Epithelial cell of prostate (primary cell): ENCODE results near the gene SLC5A11.
"Not testable (repeated sequence)": the region's sequence is repeated elsewhere in the genome, so short reads cannot be mapped to it uniquely, and the experiment has no call there.

ENCODE experiments used
- DNase-seq: peaks from one replicate; pipeline ENCODE4 v3.0.0-alpha.2; 2011; ENCODE audit warnings: low read depth, low spot score
- H3K27ac ChIP-seq: fragments of 450-650 bp; 2 replicates; pipeline ENCODE4 v1.5.1; 2017; ENCODE audit warnings: mild to moderate bottlenecking

SLC5A11 gene, protein sequence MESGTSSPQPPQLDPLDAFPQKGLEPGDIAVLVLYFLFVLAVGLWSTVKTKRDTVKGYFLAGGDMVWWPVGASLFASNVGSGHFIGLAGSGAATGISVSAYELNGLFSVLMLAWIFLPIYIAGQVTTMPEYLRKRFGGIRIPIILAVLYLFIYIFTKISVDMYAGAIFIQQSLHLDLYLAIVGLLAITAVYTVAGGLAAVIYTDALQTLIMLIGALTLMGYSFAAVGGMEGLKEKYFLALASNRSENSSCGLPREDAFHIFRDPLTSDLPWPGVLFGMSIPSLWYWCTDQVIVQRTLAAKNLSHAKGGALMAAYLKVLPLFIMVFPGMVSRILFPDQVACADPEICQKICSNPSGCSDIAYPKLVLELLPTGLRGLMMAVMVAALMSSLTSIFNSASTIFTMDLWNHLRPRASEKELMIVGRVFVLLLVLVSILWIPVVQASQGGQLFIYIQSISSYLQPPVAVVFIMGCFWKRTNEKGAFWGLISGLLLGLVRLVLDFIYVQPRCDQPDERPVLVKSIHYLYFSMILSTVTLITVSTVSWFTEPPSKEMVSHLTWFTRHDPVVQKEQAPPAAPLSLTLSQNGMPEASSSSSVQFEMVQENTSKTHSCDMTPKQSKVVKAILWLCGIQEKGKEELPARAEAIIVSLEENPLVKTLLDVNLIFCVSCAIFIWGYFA

DNA sequence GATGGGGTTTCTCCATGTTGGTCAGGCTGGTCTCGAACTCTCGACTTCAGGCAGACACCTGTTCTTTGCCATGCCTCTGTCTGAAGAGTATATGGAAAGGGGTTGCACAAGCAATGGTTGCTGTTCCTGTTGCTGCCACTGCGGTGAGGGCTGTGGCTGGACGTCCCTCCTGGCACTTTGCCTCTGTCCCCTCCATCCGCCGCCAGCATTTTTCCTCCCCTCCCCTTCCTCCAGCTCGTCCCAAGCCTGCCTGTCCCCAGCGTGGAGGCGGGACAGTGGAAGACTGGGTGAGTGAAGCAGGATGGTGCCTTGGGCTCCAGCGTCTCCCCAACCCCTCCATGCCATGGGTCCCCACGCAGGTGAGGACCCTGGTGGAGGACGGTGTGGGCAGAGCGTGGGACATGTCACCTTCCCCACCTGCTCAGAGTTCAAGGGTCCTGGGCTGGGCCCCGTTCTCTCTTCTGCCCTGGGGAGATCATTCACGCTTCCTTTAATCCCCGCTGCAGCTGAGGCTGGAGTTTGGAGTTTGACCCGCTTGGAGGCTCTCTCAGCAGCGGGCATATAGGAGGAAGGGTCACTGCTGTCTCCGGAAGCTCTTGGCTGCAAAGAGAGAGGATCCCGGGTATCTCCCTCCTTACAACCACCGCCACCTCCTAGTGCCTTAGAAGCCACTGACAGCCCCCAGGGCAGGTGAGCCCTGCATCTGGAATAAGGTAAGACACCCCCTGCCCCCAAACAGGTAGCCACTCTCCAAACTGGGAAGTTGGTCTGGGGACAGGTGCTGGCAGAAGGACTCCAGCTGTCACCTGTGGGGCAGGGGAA is at the start of gene SLC5A11:
TSS of gene SLC5A11 (plus strand) at position 238 of the 822 bp plus-strand sequence. CDS start 12,681 bp downstream, outside the sequence.
- H3K27ac ChIP-seq: no peak within 1 kb of the TSS
- DNase-seq: no peak

DNA sequence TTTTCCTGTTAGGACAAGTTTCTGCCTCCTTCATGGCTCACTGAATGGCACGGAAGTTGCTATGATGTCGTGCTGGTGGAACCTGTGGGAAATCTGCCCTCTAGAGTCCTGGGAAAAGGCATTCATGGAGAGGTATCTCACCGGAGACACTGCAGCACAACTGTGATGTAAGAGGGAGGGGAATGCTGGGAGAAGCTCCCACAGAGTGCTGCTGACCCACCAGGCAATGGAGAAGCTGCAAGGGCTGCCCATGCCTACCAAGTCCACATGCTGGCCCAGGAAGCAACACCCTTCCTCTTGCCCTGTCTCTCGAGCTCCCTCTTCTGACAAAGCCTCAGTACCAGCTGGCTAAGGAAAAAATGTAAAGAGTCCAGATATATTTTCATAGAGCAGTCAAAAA is 45.2 kb upstream of the SLC5A11 start:
- peak overlapping the region; percentile 20 for H3K27ac ChIP-seq
- peak; percentile 10 for DNase-seq

DNA sequence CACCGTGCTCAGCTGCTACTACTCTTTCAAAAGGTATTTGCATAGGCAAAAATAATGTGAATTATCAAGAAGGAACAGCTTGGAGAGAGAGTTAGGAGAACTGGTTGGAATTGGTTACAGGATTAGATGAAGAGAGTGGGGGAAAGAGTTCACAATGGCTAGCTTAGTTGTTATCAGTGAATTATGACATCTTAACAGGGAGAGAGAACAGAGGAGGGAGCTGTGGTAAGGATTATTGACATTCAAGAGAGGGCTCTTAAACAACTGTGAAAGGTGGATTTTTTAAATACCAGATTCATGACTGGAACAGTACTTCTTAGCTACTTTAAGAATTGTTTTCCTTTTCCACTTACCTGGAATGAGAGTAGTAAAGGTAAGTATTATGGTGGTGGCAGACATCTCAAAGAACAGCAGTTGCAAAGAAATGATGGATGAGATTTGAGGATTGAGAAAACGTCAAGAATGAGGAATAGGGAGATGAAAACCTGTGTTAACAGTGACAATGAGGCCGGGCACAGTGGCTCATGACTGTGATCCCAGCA is 43.9 kb upstream of the SLC5A11 start:
- DNase-seq: no peak
- H3K27ac ChIP-seq: no peak overlapping the region

DNA sequence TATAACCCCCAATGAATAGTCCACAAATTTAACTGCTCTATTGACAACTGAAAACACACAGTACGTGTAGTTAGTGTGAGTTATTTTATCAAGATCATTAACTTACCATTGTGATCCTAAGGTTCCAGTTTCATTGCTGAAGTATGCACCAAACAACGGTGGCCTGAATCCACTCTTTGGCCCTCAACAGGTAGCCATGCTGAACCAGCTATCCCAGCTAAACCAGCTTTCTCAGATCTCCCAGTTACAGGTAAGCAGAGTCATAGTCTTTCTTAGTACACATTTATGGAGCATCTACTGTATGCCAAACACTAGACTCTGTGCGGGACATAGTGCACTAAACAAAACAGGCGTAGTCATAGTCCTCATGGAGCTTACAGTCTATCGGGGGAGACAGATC is 40.3 kb upstream of the SLC5A11 start:
- DNase-seq: no peak
- no peak overlapping the region for H3K27ac ChIP-seq

DNA sequence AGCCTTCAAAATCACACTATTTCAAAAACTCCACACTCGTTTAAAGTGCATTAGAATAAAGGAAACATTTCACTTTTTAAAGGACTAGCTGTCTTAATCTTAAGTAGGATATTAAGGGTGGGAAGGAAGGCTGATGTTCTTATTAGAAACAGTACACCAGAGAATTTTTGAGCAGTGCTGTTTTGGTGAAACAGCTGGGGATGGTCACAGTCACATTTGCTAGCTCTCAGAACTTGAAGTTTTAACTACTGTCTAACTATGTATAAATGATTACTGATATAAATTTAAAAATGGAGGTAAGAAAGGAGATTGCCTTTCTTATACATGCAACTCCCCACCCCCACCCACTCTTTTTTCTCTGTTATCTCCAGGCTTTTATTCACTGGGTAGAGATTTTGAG is 38.5 kb upstream of the SLC5A11 start:
- H3K27ac ChIP-seq: no peak overlapping the region
- DNase-seq: no peak

DNA sequence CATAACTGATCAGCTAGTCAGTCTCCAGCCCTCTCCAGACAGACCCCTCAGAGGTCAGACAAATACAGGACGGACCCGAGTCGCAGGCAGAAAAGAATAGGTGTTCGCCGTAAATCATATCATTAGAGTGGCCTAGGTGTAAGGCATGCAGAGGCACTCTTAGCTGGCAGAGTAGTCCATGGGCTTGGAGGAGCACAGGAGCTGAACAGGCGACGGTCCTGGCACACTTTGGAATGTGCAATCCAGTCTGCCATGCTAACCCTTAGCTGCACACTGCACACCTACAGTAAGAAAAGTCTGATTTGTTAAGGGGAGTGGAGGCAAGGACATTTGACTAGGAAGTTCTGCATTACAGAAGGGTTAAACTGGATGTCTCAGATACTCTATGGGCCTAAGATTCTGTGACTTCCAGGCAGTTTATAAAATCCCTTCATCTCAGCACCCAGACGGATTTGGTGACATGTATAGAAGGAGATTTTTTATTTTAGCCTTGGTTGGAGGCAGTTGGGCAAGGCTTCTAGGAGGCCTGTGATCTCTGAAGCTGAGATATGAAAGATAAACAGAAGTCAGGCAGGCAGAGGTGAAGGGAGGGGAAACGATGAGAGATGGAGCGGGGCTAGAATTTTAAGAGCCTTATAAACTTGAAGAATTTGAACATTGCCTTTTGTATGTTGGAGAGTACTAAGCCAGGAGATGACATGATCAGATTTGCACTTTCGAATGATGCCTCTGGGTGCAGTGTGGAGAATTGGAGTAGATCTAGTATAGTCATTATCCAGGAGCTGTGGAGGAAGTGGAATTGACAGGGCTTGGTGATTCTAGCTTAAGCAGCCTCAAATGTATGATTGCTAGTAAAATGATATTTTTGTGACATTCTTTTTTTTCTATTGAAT is 34.6 kb upstream of the SLC5A11 start:
- DNase-seq: no peak
- H3K27ac ChIP-seq: no peak overlapping the region

DNA sequence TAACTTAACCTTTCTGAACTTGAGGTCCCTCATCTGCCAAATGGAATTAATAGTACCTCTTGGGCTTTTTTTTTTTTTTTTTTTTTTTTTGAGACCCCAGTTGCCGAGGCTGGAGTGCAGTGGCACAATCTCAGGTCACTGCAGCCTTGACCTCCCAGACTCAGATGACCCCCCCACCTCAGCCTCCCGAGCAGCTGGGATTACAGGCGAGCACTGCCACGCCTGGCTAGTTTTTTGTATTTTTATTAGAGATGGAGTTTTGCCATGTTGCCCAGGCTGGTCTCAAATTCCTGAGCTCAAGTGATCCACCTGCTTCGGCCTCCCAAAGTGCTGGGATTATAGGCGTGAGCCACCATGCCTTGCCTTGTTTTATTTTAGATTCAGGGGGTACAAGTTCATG is 33.0 kb upstream of the SLC5A11 start:
- H3K27ac ChIP-seq, DNase-seq: not testable (repeated sequence)

DNA sequence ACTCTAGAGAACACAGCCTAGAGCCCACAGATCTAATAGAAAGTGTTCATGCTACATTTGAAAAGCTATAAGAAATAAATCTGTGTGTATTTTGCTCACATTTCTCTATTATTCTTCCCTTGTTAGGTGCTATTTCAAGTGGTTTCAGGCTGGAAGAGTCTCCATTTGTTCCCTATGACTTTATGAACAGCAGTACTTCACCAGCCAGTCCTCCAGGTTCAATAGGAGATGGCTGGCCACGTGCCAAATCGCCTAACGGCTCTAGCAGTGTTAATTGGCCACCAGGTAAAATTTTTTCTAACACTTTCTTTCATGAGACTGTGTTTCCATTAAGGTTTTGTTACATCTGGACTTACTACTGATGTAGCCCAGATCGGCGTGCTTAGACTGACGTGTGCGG is 30.7 kb upstream of the SLC5A11 start:
- no peak overlapping the region for H3K27ac ChIP-seq
- DNase-seq: no peak

DNA sequence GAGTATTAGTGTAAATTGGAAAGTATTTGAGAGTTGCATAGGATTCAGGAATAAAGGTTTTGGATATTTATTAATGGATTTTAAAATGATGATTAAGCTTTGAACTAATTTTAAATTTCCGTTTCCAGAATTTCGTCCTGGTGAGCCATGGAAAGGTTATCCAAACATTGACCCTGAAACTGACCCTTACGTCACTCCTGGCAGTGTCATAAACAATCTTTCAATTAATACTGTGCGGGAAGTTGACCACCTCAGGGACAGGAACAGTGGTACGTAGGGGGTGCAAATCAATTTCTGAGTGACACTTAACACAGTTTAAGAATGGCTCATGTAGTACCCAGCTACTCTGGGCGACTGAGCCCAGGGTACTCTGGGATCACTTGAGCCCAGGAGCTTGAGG is 29.1 kb upstream of the SLC5A11 start:
- no peak for DNase-seq
- H3K27ac ChIP-seq: no peak overlapping the region

DNA sequence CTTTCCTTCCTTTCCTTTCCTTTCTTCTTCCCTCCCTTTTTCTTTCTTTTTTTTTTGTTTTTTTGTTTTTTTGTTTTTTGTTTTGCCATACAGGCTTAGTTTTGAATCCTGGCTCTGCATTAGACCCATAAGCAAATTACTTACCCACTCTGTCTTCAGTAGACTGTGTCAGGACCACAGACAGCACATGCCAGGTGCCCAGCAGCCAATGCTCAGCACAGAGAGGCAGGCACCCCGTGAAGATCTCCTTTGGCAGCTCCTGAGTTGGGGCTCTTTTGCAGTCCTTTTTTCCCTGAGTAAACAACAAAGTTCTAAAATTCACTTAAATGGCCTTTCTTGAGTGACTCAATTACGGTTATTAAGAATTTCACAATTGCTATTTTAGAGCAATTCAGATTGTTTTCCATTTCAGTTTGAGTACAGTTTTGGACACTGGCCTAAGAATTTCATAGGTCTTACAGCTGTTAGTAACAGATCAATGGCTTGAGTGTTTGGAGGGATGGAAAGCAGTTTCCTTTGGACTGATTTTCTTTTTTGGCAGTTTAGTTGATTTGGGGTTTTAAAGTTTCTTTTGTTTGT is 26.2 kb upstream of the SLC5A11 start:
- H3K27ac ChIP-seq: peak overlapping the region; percentile 60
- no peak for DNase-seq

DNA sequence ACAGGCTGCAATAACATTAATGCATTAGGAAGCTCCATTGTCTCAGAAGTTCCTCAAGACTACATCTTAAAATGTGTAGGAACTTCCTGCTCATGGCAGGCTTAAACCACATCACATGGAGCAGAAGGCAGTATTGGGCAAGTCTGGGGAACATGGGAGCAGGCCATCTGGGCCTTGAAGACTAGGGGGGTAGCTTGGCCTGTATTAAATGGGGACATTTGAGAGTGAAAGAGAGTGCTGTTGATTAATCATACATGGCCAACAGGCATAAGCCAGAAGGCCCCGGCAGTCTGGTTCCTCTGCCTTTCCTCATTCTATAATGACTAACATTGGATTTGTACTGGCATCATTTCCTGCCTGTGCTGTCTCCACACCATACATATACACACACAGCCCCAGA is 25.2 kb upstream of the SLC5A11 start:
- H3K27ac ChIP-seq: peak overlapping the region; percentile 60
- no peak for DNase-seq

DNA sequence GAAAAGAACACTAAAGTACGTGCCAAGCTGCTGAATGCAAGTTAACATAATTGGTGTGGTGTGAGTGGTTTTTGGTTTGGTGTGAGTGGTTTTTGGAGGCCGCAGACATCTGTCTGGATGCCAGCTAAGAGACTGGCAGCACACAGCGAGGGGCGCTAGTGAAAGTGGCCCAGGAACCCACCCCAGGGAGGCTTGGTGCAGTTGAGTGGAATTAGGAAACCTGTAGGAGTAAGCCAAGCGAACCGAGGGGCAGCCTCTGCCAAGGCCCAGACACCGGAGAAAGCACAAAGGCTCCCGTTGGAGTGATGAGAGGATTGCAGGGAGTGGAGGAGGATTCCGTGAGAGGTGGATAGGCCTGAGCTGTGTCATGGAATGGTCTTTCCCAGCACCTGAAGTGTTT is 24.6 kb upstream of the SLC5A11 start:
- DNase-seq: no peak
- H3K27ac ChIP-seq: peak overlapping the region; percentile 60

DNA sequence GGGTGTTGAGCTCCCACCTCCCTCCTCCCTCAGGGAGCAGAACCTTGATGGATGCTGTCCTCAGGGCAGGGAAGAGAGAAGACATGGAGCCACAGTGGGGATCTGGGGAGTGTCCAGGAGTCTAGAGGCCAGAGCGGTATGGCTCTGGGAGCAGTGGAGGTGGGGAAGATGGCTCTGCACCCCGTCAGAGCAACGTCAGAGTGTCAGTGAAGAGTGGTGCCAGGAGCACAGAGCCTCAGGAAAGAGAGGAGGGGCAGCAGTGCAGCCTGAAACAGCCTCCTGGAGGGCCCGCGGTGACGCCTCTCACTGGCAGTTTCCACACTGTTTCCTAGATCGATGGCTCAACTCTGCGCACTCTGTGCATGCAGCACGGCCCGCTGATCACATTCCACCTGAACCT is 23.2 kb upstream of the SLC5A11 start:
- no peak overlapping the region for H3K27ac ChIP-seq

DNA sequence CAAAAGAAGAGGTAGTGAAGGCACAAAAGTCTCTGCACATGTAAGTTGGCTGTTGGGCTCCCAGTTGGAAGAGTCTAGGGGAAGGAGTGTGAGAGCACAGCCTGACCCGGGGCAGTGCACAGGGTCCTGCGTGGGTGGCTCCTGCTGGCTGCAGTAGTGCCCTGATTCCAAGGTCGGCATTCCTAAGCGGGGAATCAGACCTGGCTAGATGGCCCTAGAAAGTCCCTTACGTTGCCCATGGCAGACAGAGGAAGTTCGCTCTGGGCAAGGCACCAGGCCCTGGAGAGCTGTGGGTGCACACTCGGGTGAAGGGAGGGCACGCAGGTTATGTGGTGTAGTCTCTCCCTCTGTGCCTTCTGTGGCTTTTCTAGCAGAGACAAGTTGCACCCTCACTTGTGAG is 22.8 kb upstream of the SLC5A11 start:
- no peak overlapping the region for H3K27ac ChIP-seq
- DNase-seq: no peak

More for the DNA sequence above, 23.2 kb upstream of the SLC5A11 start:
- no peak for DNase-seq

DNA sequence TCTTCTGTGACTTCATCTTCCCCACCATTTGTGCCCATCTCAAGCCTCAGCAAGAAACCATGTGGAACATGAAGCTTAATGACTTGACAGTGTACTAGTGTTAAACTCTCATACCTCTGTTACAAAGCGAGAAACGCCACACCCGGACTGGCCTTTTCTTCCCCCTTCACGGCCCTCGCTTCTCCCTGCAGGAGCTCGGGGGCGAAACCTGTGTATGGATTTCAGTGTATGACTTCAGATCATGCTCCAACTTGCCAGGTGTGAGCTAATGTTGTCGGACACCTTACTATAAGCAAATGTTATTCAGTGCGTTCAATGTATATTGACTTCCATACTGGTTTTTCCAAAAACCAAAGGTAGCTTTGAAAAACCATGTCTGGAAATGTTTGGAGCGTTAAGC is 20.1 kb upstream of the SLC5A11 start:
- no peak for DNase-seq
- peak overlapping the region; percentile 30 for H3K27ac ChIP-seq

DNA sequence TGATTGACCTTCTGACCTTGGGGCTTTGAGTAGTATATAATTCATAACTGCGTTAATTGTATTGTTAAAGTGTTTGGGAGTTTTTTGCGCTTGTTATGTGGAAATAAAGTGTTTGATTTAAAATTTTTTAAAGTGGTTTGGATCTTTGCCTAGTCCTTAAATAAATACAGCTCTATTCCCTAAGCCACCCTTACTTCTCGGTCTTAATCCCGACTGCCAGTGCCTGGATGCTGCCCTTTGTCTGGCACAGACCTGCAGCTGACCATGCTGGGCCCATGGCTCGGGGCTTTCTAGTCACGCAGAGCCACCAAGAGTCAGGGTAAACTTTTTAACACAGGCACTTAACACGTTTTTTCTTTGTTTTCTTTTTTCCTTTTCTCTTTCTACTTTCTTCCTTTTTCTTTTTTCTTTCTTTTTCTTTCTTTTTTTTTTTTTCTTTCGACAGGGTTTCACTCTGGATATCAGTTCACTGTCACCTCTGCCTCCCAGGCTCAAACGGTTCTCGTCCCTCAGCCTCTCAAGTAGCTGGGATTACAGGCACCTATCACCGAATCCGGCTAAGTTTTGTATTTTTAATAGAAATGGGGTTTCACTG is 19.6 kb upstream of the SLC5A11 start:
- peak overlapping the region; percentile 30 for H3K27ac ChIP-seq
- no peak for DNase-seq

DNA sequence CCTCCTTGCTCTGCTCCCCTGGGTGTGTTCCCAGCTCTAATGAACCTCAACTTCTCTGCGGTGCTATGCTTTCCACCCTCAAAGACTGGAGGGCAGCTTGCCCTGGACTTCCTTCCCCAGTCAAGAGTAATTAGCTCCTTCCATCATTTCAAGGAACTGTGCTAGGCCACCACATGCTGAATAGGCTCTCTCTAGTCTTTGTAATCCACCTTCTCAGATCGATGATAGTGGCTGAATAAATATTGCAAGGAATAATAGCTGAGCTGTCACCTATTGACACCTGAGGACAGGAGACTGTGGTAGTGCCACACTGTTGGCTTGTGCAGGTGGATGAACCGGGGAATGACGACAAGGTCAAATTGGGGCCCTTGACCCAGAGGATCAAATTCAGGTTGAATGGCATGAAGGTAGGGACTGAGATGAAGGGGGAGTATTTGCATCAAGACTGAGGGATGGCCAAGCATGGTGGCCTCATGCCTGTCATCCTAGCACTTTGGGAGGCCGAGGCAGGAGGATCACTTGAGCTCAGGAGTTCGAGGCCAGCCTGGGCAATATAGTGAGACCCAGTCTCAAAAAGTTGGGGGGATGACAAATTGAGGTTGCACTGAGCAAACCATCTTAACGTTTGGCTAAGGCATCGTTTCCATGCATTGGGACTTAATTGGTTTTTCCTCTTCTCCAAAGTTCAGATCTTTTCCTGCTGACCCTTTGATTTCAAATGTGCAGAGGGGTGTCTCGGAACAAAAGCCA is 18.8 kb upstream of the SLC5A11 start:
- DNase-seq: no peak
- no peak overlapping the region for H3K27ac ChIP-seq

DNA sequence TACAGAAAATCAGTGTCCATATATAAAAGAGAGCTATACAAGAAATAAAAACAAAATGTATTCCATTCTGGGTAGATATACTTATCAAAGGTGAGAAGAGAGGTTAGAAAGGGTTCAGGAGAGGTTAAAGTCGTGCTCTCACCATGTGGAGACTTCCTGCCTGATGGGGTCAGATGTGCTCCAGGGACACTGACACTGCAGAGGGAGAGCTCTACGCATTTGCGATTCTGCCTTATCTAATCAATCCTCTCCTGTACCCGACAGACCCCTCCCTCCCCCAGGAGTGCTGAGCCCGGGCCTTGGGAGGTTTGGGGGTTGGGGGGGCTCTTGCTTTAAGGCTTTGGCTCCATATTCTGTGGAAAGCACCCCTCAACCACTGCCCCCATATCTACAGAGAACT is 16.6 kb upstream of the SLC5A11 start:
- no peak for DNase-seq
- no peak overlapping the region for H3K27ac ChIP-seq
